OCI-LY3 (cell line): Measurements from ENCODE around the gene MACC1.

Experiments
- EZH2phosphoT487 ChIP-seq: fragments of 200-600 bp; shearing (Covaris generic); IDR thresholded peaks from 2 replicates; pipeline ENCODE4 v1.6.1; 2018; ENCODE audit warnings: antibody characterized with exemption, mixed run types, low read depth
- TF ChIP-seq, protein P1 (sequence below): fragments of 200-600, 300-600 bp; sonication (generic); IDR thresholded peaks from 2 replicates; pipeline ENCODE4 v1.5.1; 2014; ENCODE audit warnings: antibody characterized with exemption, low read length, low read depth

DNA sequence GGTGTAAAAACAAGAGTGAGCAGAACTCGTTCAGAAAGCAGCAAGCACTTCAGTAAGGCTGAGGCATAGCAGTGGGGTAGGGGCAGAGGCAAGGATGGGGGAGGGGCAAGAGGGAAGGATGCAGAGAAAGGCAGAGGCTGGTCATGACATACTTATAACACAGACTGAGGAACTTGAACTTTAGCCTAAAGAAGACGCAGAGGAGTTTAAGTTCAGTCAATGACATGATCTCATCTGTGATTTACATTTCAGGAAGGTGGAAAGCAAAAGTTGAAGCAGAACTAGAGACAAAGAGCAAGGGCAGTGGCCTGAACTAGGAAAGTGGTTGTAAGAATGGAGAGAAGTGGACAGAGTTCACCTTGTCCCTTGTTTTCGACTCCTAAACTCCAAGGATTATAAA, 15.8 kb downstream of the MACC1 start:
- TF ChIP-seq, protein P1, sequence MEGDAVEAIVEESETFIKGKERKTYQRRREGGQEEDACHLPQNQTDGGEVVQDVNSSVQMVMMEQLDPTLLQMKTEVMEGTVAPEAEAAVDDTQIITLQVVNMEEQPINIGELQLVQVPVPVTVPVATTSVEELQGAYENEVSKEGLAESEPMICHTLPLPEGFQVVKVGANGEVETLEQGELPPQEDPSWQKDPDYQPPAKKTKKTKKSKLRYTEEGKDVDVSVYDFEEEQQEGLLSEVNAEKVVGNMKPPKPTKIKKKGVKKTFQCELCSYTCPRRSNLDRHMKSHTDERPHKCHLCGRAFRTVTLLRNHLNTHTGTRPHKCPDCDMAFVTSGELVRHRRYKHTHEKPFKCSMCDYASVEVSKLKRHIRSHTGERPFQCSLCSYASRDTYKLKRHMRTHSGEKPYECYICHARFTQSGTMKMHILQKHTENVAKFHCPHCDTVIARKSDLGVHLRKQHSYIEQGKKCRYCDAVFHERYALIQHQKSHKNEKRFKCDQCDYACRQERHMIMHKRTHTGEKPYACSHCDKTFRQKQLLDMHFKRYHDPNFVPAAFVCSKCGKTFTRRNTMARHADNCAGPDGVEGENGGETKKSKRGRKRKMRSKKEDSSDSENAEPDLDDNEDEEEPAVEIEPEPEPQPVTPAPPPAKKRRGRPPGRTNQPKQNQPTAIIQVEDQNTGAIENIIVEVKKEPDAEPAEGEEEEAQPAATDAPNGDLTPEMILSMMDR, result no peak
- TF ChIP-seq EZH2phosphoT487, result no peak
